Stomach (tissue), 4 donors: ENCODE results near the gene CABLES1.

ENCODE experiments used
- EP300 ChIP-seq: sonication (generic); formaldehyde crosslinking; IDR thresholded peaks from one replicate; pipeline ENCODE4 v1.6.1; 2017; ENCODE audit warnings: antibody characterized with exemption
- POLR2AphosphoS5 ChIP-seq, 3 donors: sonication (generic); formaldehyde crosslinking; IDR thresholded peaks; one replicate each; pipeline ENCODE4 v1.6.1; 2016; ENCODE audit warnings: antibody characterized with exemption in 3 of 3
- TF ChIP-seq, protein P1 (sequence below), 7 experiments: fragments of 450-650 bp in 4 of 7; fragments of 200-600 bp in 3 of 7; sonication (generic) in 3 of 7; IDR thresholded peaks; one replicate each; pipeline ENCODE4 v1.5.1; 2016 to 2019; ENCODE audit warnings: antibody characterized with exemption in 7 of 7, control low read depth in 2 of 7, mild to moderate bottlenecking in 1 of 7

DNA sequence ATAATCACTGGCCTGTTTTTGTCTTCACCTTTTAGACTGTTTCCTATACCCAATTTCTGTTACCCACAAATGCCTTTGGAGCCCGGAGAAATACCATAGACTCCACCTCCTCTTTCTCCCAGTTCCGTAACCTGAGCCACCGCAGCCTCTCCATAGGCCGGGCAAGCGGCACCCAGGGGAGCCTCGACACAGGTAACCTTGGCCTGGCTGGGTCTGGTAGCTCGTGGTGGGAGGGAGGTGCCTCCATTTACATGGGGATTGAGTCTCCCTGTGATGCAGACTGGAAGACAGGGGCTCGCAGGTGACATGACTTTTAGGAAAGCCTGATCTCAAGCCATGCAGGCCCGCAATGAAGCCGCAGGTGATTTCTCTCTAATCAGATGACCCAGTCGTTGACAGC, 100.6 kb downstream of the CABLES1 start:
- TF ChIP-seq, protein P1, sequence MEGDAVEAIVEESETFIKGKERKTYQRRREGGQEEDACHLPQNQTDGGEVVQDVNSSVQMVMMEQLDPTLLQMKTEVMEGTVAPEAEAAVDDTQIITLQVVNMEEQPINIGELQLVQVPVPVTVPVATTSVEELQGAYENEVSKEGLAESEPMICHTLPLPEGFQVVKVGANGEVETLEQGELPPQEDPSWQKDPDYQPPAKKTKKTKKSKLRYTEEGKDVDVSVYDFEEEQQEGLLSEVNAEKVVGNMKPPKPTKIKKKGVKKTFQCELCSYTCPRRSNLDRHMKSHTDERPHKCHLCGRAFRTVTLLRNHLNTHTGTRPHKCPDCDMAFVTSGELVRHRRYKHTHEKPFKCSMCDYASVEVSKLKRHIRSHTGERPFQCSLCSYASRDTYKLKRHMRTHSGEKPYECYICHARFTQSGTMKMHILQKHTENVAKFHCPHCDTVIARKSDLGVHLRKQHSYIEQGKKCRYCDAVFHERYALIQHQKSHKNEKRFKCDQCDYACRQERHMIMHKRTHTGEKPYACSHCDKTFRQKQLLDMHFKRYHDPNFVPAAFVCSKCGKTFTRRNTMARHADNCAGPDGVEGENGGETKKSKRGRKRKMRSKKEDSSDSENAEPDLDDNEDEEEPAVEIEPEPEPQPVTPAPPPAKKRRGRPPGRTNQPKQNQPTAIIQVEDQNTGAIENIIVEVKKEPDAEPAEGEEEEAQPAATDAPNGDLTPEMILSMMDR (IDR thresholded peaks at IDR 0.05) = no peak
- TF ChIP-seq POLR2AphosphoS5 (IDR thresholded peaks at IDR 0.05) (no peak), EP300 (no peak)
